DND-41 (cell line): ENCODE measurements around the gene RAB28.

ENCODE experiments used
- ATAC-seq: fragments of 200-7000 bp; cut with Tn5 transposase; 3 replicates; pipeline ENCODE4 v1.9.1; 2021; ENCODE audit warnings: low read depth; ENCODE audit not compliant: insufficient read depth
- DNase-seq: peaks from one replicate; pipeline ENCODE4 v3.0.0-alpha.2; 2020
- H2AFZ ChIP-seq: 2 replicates; pipeline ENCODE4 v1.6.0; 2012; ENCODE audit warnings: low read depth, low read length
- H3K27ac ChIP-seq: 2 replicates; pipeline ENCODE4 v1.5.1; 2012; ENCODE audit warnings: low read length, inconsistent platforms
- H3K27me3 ChIP-seq: fragments of 200-600 bp; sonication (generic); 2 replicates; pipeline ENCODE4 v1.6.0; 2012; ENCODE audit warnings: low read length, mild to moderate bottlenecking, inconsistent platforms; ENCODE audit not compliant: insufficient read depth, poor library complexity
- H3K36me3 ChIP-seq: 2 replicates; pipeline ENCODE4 v1.5.1; 2012; ENCODE audit warnings: low read length, inconsistent platforms; ENCODE audit not compliant: insufficient read depth
- H3K4me1 ChIP-seq: 2 replicates; pipeline ENCODE4 v1.5.1; 2012; ENCODE audit warnings: mild to moderate bottlenecking, low read length; ENCODE audit not compliant: insufficient read depth
- H3K4me2 ChIP-seq: 2 replicates; pipeline ENCODE4 v1.6.0; 2012; ENCODE audit warnings: mild to moderate bottlenecking, moderate library complexity, low read length, inconsistent platforms; ENCODE audit not compliant: insufficient read depth
- H3K4me3 ChIP-seq, 2 experiments: fragments of 200-600 bp in 1 of 2; shearing (Covaris generic) in 1 of 2; 2 replicates each; pipeline ENCODE4 v1.5.1; 2012 to 2016; ENCODE audit warnings: inconsistent platforms in 2 of 2, low read length in 2 of 2, mild to moderate bottlenecking in 2 of 2, low read depth in 1 of 2, moderate library complexity in 1 of 2
- H3K79me2 ChIP-seq: 2 replicates; pipeline ENCODE4 v1.6.0; 2012; ENCODE audit warnings: low read length, inconsistent platforms; ENCODE audit not compliant: insufficient read depth
- H3K9ac ChIP-seq: 2 replicates; pipeline ENCODE4 v1.6.0; 2012; ENCODE audit warnings: low read depth, mild to moderate bottlenecking, inconsistent platforms, low read length, moderate library complexity
- H3K9me3 ChIP-seq: 2 replicates; pipeline ENCODE4 v1.5.1; 2012; ENCODE audit warnings: low read length, moderate library complexity, mild to moderate bottlenecking, inconsistent platforms; ENCODE audit not compliant: insufficient read depth, severe bottlenecking
- H4K20me1 ChIP-seq: 2 replicates; pipeline ENCODE4 v1.6.0; 2012; ENCODE audit warnings: low read length; ENCODE audit not compliant: insufficient read depth
- CTCF ChIP-seq: IDR thresholded peaks from 2 replicates; pipeline ENCODE4 v1.5.1; 2012; ENCODE audit warnings: borderline replicate concordance, low read length, moderate library complexity, mild to moderate bottlenecking; ENCODE audit not compliant: poor library complexity, severe bottlenecking; ENCODE audit errors: extremely low read depth
- EZH2 ChIP-seq: IDR thresholded peaks from 3 replicates; pipeline ENCODE4 v1.6.1; 2012; ENCODE audit warnings: borderline replicate concordance, low read depth, mild to moderate bottlenecking, moderate library complexity, low read length, inconsistent platforms; ENCODE audit not compliant: severe bottlenecking

Gene RAB28

GRCh38 chr4:13478131-13478530, 6.0 kb downstream of the RAB28 start:
- Histone ChIP-seq H3K9me3 (no peaks in the 10 kb centered on the region), H3K4me1 (peaks cover 27% of the 10 kb centered on the region), H2AFZ (no peak overlapping the region), H3K4me3 (no peak overlapping the region), H3K4me2 (no peak overlapping the region), H3K27ac (no peak overlapping the region), H3K27me3 (no peaks in the 10 kb centered on the region), H3K79me2 (peaks cover 45% of the 10 kb centered on the region), H3K36me3 (peaks cover 25% of the 10 kb centered on the region; the same call in 1 of the 2 replicates), H3K9ac (no peak overlapping the region), H4K20me1 (no peaks in the 10 kb centered on the region; the same call in 1 of the 2 replicates)
- TF ChIP-seq CTCF = no peak
- TF ChIP-seq EZH2 = no peak
- no peak for ATAC-seq
- DNase-seq = no peak

GRCh38 chr4:13476915-13477314, 7.2 kb downstream of the RAB28 start:
- peaks cover 25% of the 10 kb centered on the region; the same call in 1 of the 2 replicates for H3K36me3 ChIP-seq
- no peak overlapping the region for H3K4me3 ChIP-seq
- H3K4me2 ChIP-seq = no peak overlapping the region
- no peak overlapping the region for H3K27ac ChIP-seq
- ATAC-seq = peak; percentile 42; the same call in 1 of the 3 replicates
- H3K79me2 ChIP-seq = peaks cover 33% of the 10 kb centered on the region
- no peak for TF ChIP-seq CTCF
- TF ChIP-seq EZH2 = no peak
- H2AFZ ChIP-seq = no peak overlapping the region
- H3K27me3 ChIP-seq = no peaks in the 10 kb centered on the region
- peaks cover 15% of the 10 kb centered on the region for H3K4me1 ChIP-seq
- no peaks in the 10 kb centered on the region for H3K9me3 ChIP-seq
- no peaks in the 10 kb centered on the region; the same call in 1 of the 2 replicates for H4K20me1 ChIP-seq
- H3K9ac ChIP-seq = no peak overlapping the region
- DNase-seq = no peak

GRCh38 chr4:13476152-13476551, 8.0 kb downstream of the RAB28 start:
- TF ChIP-seq EZH2 (no peak), CTCF (no peak)
- Histone ChIP-seq H3K4me2 (no peak overlapping the region), H3K4me3 (no peak overlapping the region), H3K36me3 (peaks cover 25% of the 10 kb centered on the region; the same call in 1 of the 2 replicates), H3K27me3 (no peaks in the 10 kb centered on the region), H3K9ac (no peak overlapping the region), H3K79me2 (peaks cover 26% of the 10 kb centered on the region), H3K9me3 (no peaks in the 10 kb centered on the region), H2AFZ (no peak overlapping the region), H3K4me1 (peaks cover 8% of the 10 kb centered on the region; the same call in 1 of the 2 replicates), H4K20me1 (no peaks in the 10 kb centered on the region; the same call in 1 of the 2 replicates), H3K27ac (no peak overlapping the region)
- DNase-seq = no peak
- ATAC-seq = no peak
